Neural cell (in vitro differentiated cells): ENCODE measurements around the gene TMEM252.

Experiments used
- CTCF ChIP-seq: fragments of 450-650 bp; IDR thresholded peaks from 2 replicates; pipeline ENCODE4 v1.5.1; 2014; ENCODE audit warnings: antibody characterized with exemption, mild to moderate bottlenecking, moderate library complexity; ENCODE audit not compliant: poor library complexity, severe bottlenecking
- EP300 ChIP-seq: fragments of 450-650 bp; conservative IDR thresholded peaks from 2 replicates; pipeline ENCODE4 v1.6.1; 2014; ENCODE audit warnings: antibody characterized with exemption, mild to moderate bottlenecking, moderate library complexity; ENCODE audit not compliant: poor library complexity, severe bottlenecking
- EZH2 ChIP-seq: fragments of 200-600, 300-800 bp; shearing (Covaris generic), sonication (generic); IDR thresholded peaks from 2 replicates; pipeline ENCODE4 v1.6.1; 2014; ENCODE audit warnings: antibody characterized with exemption, low read length, borderline replicate concordance, mild to moderate bottlenecking; ENCODE audit not compliant: insufficient read depth, poor library complexity, severe bottlenecking
- REST ChIP-seq: IDR thresholded peaks from 2 replicates; pipeline ENCODE4 v1.6.1; 2012; ENCODE audit warnings: borderline replicate concordance
- TAF1 ChIP-seq: IDR thresholded peaks from 2 replicates; pipeline ENCODE4 v1.6.1; 2012; ENCODE audit warnings: low read depth

- TF ChIP-seq REST: no peak
- TF ChIP-seq CTCF: no peak
- no peak for TF ChIP-seq EZH2
- TF ChIP-seq EP300: no peak
- TF ChIP-seq TAF1: no peak
Measured at GRCh38 chr9:68496356-68496755, 44.3 kb downstream of the TMEM252 start.
